H1 (cell line): ENCODE results near the gene PRKCA. TPM values are rescaled to one million over a fixed set of nuclear protein-coding genes. Genes with fewer than 3 reads are reported as not detected.

Experiments used
- CHD1 ChIP-seq: IDR thresholded peaks from 2 replicates; pipeline ENCODE4 v1.6.1; 2012; ENCODE audit warnings: low read depth, low read length, improper control_type of control experiment
- CHD7 ChIP-seq: fragments of 300-600 bp; sonication (generic); IDR thresholded peaks from 2 replicates; pipeline ENCODE4 v1.7.1; 2012; ENCODE audit warnings: low read length, moderate library complexity, mild to moderate bottlenecking, inconsistent platforms; ENCODE audit not compliant: insufficient replicate concordance
- CREB1 ChIP-seq: IDR thresholded peaks from 2 replicates; pipeline ENCODE4 v1.6.1; 2012; ENCODE audit warnings: inconsistent platforms
- polyA plus RNA-seq, 7 experiments: library from polyadenylated mRNA; depleted of rRNA in 3 of 7; stranded (reverse) in 5 of 7; unstranded in 2 of 7; fragments of >200 nt in 5 of 7; fragments of 200-250 nt in 2 of 7; gene quantifications; 1 replicate in 5 of 7; 2 replicates in 1 of 7; 4 replicates in 1 of 7; pipeline versions ENCODE4 v1.2.1 to v1.2.3, GENCODE V29; 2011 to 2013; ENCODE audit warnings: missing spikeins in 2 of 7, mixed read lengths in 2 of 7
- total RNA-seq: library from RNA; stranded (reverse); fragmentation: NEBNext Ultra II Directional; extraction: Animal tissue kit (Norgen Biotek cat#: 25700); gene quantifications from 2 replicates; pipeline ENCODE4 v1.2.1, GENCODE V29; 2021

The PRKCA gene
- total and polyA plus RNA-seq, 2 of the 8 experiments (the other 6 are each of a cell fraction or from before 2014, with no cell fraction given): 5.8 to 17.8 TPM

- TF ChIP-seq CHD7 (no peak), CREB1 (no peak), CHD1 (no peak)
Observed at GRCh38 chr17:66577041-66577440, 274.6 kb downstream of the PRKCA start (continued).
